ACHN (cell line): Measurements from ENCODE around the gene AKR1C1.
A peak's percentile ranks its signal among the peaks of the same experiment; 100 is the strongest.
"Not testable (repeated sequence)": the region's sequence is repeated elsewhere in the genome, so short reads cannot be mapped to it uniquely, and the experiment has no call there.

Source experiments
- DNase-seq: peaks from one replicate; pipeline ENCODE4 v3.0.0-alpha.2; 2015
- in situ Hi-C: cut with HindIII; loops from 2 replicates; pipeline ENCODE4 v1.10.0; 2017; ENCODE audit warnings: low sequenced_read_pairs, low pct_ligation_motif_present, low pct_unique_long_range_greater_than_20kb

AKR1C1 gene

GRCh38 chr10:4977025-4977424 lies 13.8 kb downstream of the AKR1C1 start:
- in situ Hi-C loops = no loop called here

DNA sequence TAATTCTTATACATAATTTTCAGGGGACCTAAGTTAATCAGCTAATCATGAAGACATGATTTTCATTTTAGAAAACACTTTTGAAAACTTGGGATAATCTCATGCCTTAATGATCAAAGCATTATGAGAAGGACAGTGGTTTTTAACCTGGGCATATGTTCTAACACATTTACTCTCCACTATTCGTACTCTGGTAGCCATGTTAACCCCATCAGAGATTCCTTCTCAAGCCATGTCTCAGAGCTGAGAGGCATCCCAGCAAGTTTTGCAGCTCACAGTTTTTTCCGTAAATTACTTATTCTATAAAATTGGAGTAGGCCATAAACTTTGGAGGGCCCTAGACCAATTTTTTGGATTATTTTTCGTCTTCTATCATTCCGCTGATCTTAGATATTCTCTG lies 15.7 kb downstream of the AKR1C1 start:
- no peak for DNase-seq
- in situ Hi-C loops = no loop called here

More at GRCh38 chr10:4977025-4977424, 13.8 kb downstream of the AKR1C1 start:
- no peak for DNase-seq

- no peak for DNase-seq
- in situ Hi-C loops = no loop called here
Measured at GRCh38 chr10:4980793-4981192, 17.6 kb downstream of the AKR1C1 start.

DNA sequence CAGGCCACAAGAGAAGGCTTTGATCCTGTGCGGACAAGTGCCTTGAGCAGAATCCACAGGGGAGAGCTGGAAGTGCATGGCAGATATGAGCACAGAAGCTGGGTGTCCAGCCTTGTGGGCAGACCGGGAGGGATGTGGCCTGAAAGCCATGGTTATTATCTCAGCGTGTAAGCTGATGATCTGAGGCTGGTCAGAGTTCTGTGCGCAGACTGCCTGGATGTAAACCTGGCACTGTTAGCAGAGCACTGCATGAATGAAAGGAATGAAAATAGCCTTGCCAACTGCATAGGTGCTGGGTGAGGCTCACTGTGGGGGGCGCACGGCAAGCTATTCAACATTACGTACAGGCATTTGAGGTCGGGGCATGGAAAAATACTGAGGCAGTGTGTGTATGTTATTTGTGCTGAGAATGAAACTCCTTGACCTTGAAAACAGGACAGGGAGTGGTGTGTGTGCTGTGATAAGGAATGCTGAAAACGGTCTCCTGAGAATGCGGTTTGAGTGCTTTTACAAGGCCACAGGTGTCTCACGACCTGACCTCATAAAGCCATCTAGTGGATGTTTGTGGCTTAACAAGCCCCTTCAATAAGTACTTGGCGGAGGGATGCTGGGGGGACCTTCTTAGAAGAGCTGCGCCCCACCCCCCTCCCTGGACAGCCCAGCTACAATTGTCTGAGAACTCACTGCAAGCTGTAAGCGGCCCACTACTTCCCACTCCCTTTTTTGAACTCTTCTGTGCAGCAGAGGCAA lies 18.7 kb downstream of the AKR1C1 start:
- peak; percentile 39 for DNase-seq
- in situ Hi-C loops = no loop called here

GRCh38 chr10:4982764-4983226 lies 19.6 kb downstream of the AKR1C1 start:
- DNase-seq = no peak
- in situ Hi-C loops = no loop called here

DNA sequence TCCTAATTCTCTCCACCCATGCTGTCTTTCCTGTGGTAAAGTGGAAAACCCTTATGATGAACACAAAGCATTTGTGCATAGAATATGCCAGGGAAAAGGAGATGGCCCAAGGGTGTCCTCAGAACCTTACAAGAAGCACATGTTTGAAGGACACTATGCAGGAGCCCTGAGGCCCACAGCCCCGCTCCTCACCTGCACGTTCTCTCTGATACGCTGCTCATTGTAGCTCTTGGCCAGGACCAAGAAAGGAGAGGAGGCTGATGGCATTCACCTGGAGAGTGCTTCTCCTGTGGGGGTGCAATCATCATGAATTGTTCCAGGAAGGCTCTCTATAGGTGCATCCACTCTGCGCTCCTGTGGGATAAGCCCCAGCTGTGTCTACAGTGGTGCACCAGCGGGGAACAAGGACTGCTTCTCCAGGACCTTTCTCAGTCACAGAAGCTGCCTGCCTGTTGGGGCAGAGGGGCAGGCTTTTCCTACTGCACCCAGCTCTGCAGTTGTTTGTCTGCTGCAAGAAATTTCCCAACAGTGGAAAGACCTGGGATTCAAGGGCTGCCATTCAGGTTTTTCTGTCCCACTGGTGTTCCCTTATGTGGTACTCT lies 20.5 kb downstream of the AKR1C1 start:
- in situ Hi-C loops = no loop called here
- DNase-seq = no peak

DNA sequence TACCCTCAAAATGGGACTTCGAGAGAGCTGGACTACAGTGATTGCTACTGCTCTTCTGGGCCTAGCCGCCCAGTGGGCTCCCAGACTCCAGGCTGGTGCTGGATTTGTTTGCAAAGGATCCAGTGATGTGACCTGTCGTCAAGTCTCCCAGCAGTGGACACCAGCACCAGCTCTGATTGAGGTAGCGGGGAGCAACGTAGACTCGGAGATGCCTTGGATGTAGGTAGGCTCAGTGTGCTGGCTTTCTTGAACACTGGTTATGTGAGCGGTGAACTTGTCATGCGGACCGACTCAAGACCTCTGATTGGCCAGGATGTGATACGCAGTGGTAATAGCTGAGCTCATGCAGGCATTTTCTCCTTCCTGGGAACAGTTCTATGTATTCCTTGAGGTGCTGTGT lies 21.0 kb downstream of the AKR1C1 start:
- DNase-seq = no peak
- in situ Hi-C loops = no loop called here

DNA sequence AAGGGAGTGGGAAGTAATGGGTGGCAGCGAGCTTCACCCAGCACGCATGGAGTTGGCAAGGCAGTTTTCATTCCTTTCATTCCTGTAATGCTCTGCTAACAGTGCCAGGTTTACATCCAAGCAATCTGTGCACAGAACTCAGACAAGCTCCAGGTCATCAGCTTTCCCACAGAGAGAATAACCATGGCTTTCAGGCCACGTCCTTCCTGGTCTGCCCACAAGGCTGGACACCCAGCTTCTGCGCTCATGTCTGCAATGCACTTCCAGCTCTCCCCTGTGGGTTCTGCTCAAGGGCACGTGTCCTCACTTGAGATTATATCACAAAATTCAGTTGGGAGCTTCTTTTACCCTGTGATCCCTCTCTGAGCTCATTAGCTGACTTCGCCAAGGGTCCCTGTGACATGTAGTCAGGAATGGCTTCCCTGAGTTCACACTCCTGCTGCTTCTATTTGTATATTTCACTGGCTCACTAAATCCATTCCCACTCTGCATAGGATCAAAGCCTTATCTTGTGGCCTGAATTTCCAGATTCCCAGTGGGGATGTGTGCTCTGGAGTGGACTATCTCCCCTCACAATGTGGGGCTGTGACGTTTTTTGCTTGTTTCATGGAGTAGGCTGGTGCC lies 21.9 kb downstream of the AKR1C1 start:
- DNase-seq = no peak
- in situ Hi-C loops = no loop called here

GRCh38 chr10:4988000-4988641 lies 24.9 kb downstream of the AKR1C1 start:
- DNase-seq, in situ Hi-C loops: not testable (repeated sequence)

DNA sequence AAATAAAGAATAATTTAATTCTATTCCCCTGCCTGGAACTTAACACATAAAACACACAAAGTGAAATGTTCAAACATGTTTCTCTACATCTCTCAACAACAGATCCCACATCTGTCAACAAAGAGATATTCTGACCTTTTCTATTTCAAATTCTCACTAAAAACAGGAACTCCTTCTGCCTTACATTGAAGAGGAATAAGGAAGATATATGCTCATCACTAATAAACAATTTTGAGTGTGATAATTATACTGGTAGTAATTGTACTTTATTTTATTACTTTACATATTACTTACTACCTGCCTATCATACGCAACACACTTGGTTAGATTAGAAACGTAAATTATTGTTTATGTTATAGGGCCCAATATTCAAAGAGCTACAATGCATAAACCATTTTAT lies 27.0 kb downstream of the AKR1C1 start:
- no peak for DNase-seq
- in situ Hi-C loops = no loop called here

GRCh38 chr10:4991463-4991862 lies 28.2 kb downstream of the AKR1C1 start:
- in situ Hi-C loops, DNase-seq: not testable (repeated sequence)

- DNase-seq, in situ Hi-C loops: not testable (repeated sequence)
Measured at GRCh38 chr10:4992564-4992963, 29.3 kb downstream of the AKR1C1 start.

DNA sequence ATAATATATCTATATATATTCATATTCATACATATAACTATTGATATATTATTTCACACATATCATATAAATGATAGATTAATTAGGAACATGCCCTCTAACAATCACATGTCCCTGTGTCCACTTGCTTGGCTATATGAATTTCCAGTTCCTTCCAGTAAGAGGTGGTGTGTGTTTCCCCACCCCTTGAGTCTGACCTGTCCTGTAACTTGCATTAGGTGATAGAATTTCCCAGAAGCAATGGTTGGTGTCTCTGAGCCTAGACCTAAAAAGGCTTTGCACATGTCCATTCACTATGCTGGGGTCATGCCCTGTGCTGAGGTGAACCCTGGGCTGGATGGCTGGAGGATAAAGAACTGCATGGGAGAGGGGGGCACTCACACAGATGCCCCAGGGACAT lies 31.0 kb downstream of the AKR1C1 start:
- DNase-seq, in situ Hi-C loops: not testable (repeated sequence)

GRCh38 chr10:4998671-4999070 lies 35.5 kb downstream of the AKR1C1 start:
- in situ Hi-C loops = no loop called here
- DNase-seq = no peak

- no peak for DNase-seq
Measured at GRCh38 chr10:5002013-5002727, 39.0 kb downstream of the AKR1C1 start.

GRCh38 chr10:5003127-5004029 lies 40.2 kb downstream of the AKR1C1 start, which contains the start of gene AKR1C2:
AKR1C2 (minus strand) TSS chr10:5003857; CDS start chr10:5003835, 22 bp downstream.
- DNase-seq, in situ Hi-C loops: not testable (repeated sequence)

More at GRCh38 chr10:5002013-5002727, 39.0 kb downstream of the AKR1C1 start:
- in situ Hi-C loops = no loop called here

DNA sequence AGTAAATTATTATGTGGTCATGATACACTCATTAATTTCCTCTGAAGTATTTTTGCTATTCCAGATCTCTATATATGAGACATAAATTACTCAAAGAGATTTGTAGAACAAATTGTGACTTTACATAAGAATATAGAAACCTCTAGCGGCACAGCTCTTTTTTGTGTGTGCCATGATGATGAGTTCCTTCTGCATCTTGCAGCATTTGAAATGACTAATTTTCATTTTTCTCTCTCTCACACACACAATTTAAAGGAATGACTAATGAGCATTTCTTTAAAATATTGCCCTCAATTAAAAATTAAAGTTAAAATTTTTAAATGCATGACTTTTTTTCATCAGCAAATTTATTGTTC lies 40.8 kb downstream of the AKR1C1 start:
- DNase-seq, in situ Hi-C loops: not testable (repeated sequence)
